ENCODE results near the gene U2AF2. TPM values are rescaled to one million over a fixed set of nuclear protein-coding genes. Genes with fewer than 3 reads are reported as not detected.

U2AF2 gene
- total and polyA plus RNA-seq, 2 of the 4 experiments (the other 2 are of a cell fraction): 120 to 260 TPM

- CTCF ChIA-PET: no interaction called here
Measured at GRCh38 chr19:55712804-55713631, 58.2 kb downstream of the U2AF2 start.

More at GRCh38 chr19:55712804-55713631, 58.2 kb downstream of the U2AF2 start:
- no CpG with 5 or more reads among the region's 3 CpGs for WGBS, 2 experiments (ENCODE audit: extremely low coverage in 2 of 2, insufficient read length in 1 of 2)
- in situ Hi-C loops (cut with MboI; ENCODE audit: low sequenced_read_pairs): no loop called here
- no peaks in the 10 kb centered on the region for H3K79me1 ChIP-seq (ENCODE audit: low read depth in 1 of 2, low read length in 2 of 2)
- ATAC-seq (ENCODE audit: low read depth) (no peak), DNase-seq (no peak)
- no peaks in the 10 kb centered on the region for H3K9me1 ChIP-seq (ENCODE audit: insufficient read depth, low read length)
- no peak overlapping the region for H2BK15ac ChIP-seq (ENCODE audit: low read depth, low read length)
- H3K27ac ChIP-seq (ENCODE audit: insufficient read depth, low read length): no peak overlapping the region
- H4K5ac ChIP-seq (ENCODE audit: low read depth, low read length): no peak overlapping the region
- no peak for TF ChIP-seq CEBPB (IDR thresholded peaks at IDR 0.05; ENCODE audit: low read depth, low read length)
- TF ChIP-seq BHLHE40 (IDR thresholded peaks at IDR 0.05; ENCODE audit: low read depth, low read length): no peak
- no peak for TF ChIP-seq MAFK (IDR thresholded peaks at IDR 0.05; ENCODE audit: low read depth, low read length)
- TF ChIP-seq NFE2L2 (IDR thresholded peaks at IDR 0.05; ENCODE audit: low read depth, low read length): no peak
- TF ChIP-seq MAZ (IDR thresholded peaks at IDR 0.05; ENCODE audit: borderline replicate concordance, low read depth, low read length): no peak
- TF ChIP-seq SMC3 (IDR thresholded peaks at IDR 0.05; ENCODE audit: low read depth, low read length): no peak
- TF ChIP-seq POLR2A (IDR thresholded peaks at IDR 0.05; ENCODE audit: low read depth, low read length): no peak
- TF ChIP-seq RCOR1 (IDR thresholded peaks at IDR 0.05; ENCODE audit: insufficient replicate concordance, low read length): no peak
- no peak for TF ChIP-seq USF2 (IDR thresholded peaks at IDR 0.05; ENCODE audit: low read depth, low read length)
- no peak for TF ChIP-seq FOS (IDR thresholded peaks at IDR 0.05; ENCODE audit: low read depth, low read length)
- no peak for TF ChIP-seq RFX5 (IDR thresholded peaks at IDR 0.05; ENCODE audit: low read depth, low read length)
- TF ChIP-seq MXI1 (IDR thresholded peaks at IDR 0.05; ENCODE audit: borderline replicate concordance, low read depth, low read length): no peak
- TF ChIP-seq RAD21 (IDR thresholded peaks at IDR 0.05; ENCODE audit: low read length): no peak
- TF ChIP-seq CTCF (conservative IDR thresholded peaks at IDR 0.05; ENCODE audit: low read depth, low read length): no peak
- TF ChIP-seq CHD1 (IDR thresholded peaks at IDR 0.05; ENCODE audit: low read depth, low read length): no peak
- TF ChIP-seq ELK1 (IDR thresholded peaks at IDR 0.05; ENCODE audit: borderline replicate concordance, low read depth, low read length): no peak
- no peak overlapping the region for H2BK20ac ChIP-seq (ENCODE audit: low read depth, low read length)
- no peak overlapping the region for H3K4me3 ChIP-seq (ENCODE audit: insufficient read depth, low read depth, low read length)
- no peaks in the 10 kb centered on the region; the same call in 1 of the 2 replicates for H4K20me1 ChIP-seq (ENCODE audit: insufficient read depth, low read length)
- H3K27me3 ChIP-seq (ENCODE audit: control insufficient read depth, insufficient read depth, low read length): no peaks in the 10 kb centered on the region
- no peaks in the 10 kb centered on the region for H3K4me1 ChIP-seq (ENCODE audit: control insufficient read depth, insufficient read depth, low read length)
- no TSS peak for BruUV-seq (replicated peaks)
- H2AK5ac ChIP-seq (ENCODE audit: low read depth, low read length): no peak overlapping the region
- no peak overlapping the region for H3K18ac ChIP-seq (ENCODE audit: low read depth, low read length)
- no peak overlapping the region for H3K4ac ChIP-seq (ENCODE audit: low read depth, low read length)
- no peak overlapping the region for H4K8ac ChIP-seq (ENCODE audit: low read depth in 2 of 2, low read length in 2 of 2)
- no peak overlapping the region for H3K14ac ChIP-seq (replicated peaks; ENCODE audit: low read depth, low read length)
- intact Hi-C loops (cut with micrococcal nuclease): no loop called here
- no peak overlapping the region for H3K4me2 ChIP-seq (ENCODE audit: low read depth, low read length)
- no peak overlapping the region for H3K9ac ChIP-seq (ENCODE audit: low read depth, low read length)
- no peak overlapping the region for H2BK120ac ChIP-seq (ENCODE audit: low read depth, low read length)
- H3K23ac ChIP-seq (ENCODE audit: low read depth, low read length): no peak overlapping the region
- H3K56ac ChIP-seq (ENCODE audit: extremely low read depth, insufficient read depth, low read length): no peak overlapping the region
- no peak overlapping the region for H2AK9ac ChIP-seq (replicated peaks; ENCODE audit: low read depth, low read length, poor library complexity)
- dilution Hi-C loops (cut with HindIII; ENCODE audit: low sequenced_read_pairs, unreplicated experiment): no loop called here
- peaks cover 12% of the 10 kb centered on the region for H3K9me3 ChIP-seq (ENCODE audit: control insufficient read depth, insufficient read depth, low read length)
- POLR2A ChIA-PET (ENCODE audit: unreplicated experiment): no interaction called here
- no peak overlapping the region for H2AFZ ChIP-seq (replicated peaks; ENCODE audit: low read length, poor library complexity)
- no peak overlapping the region for H2BK5ac ChIP-seq (ENCODE audit: low read depth, low read length, poor library complexity, severe bottlenecking)
- H4K91ac ChIP-seq (ENCODE audit: insufficient read depth, low read depth, low read length): no peak overlapping the region
- H3K36me3 ChIP-seq (ENCODE audit: control insufficient read depth, insufficient read depth, low read length): no peaks in the 10 kb centered on the region
